ENCODE data around the gene KIF13A. TPM values are rescaled to one million over a fixed set of nuclear protein-coding genes. Genes with fewer than 3 reads are reported as not detected.

KIF13A gene
- total RNA-seq, 1 experiment from 2014 or later: 14.1 TPM

DNA sequence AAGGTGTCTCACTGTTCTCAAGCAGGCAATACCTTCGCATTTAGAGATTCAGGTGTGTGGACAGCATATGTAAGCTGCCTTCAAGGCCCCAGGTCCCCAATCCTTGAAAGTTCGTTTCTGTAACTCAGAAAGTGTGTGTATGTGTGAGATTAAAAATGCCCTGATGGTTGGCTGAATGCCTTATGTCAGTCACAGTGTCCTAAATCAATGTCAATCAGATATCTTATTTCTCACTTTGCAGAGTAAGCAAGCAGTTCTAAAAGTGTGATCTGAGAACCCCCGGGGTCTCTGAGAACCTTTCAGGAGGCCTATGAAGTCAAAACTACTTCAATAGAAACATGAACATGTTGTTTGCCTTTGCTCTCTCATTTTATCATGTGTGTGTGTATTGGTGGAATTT, 157.5 kb downstream of the KIF13A start:
- no peaks in the 10 kb centered on the region for H3K4me1 Mint-ChIP-seq (ENCODE audit: low read depth, unreplicated experiment)
- TF ChIP-seq, protein P1, sequence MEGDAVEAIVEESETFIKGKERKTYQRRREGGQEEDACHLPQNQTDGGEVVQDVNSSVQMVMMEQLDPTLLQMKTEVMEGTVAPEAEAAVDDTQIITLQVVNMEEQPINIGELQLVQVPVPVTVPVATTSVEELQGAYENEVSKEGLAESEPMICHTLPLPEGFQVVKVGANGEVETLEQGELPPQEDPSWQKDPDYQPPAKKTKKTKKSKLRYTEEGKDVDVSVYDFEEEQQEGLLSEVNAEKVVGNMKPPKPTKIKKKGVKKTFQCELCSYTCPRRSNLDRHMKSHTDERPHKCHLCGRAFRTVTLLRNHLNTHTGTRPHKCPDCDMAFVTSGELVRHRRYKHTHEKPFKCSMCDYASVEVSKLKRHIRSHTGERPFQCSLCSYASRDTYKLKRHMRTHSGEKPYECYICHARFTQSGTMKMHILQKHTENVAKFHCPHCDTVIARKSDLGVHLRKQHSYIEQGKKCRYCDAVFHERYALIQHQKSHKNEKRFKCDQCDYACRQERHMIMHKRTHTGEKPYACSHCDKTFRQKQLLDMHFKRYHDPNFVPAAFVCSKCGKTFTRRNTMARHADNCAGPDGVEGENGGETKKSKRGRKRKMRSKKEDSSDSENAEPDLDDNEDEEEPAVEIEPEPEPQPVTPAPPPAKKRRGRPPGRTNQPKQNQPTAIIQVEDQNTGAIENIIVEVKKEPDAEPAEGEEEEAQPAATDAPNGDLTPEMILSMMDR (IDR thresholded peaks at IDR 0.05; ENCODE audit: unreplicated experiment): no peak
- DNase-seq: no peak
- H3K9me3 Mint-ChIP-seq (ENCODE audit: low read depth, unreplicated experiment): no peaks in the 10 kb centered on the region
- H3K4me3 Mint-ChIP-seq (ENCODE audit: low read depth, unreplicated experiment): no peak overlapping the region
- no peak overlapping the region for H3K27ac Mint-ChIP-seq (ENCODE audit: unreplicated experiment)
- intact Hi-C loops (cut with micrococcal nuclease; ENCODE audit: unreplicated experiment): no loop called here
- H3K27me3 Mint-ChIP-seq (ENCODE audit: unreplicated experiment): no peaks in the 10 kb centered on the region
- no peaks in the 10 kb centered on the region for H3K36me3 Mint-ChIP-seq (ENCODE audit: insufficient read depth, unreplicated experiment)
- CTCF ChIA-PET: no interaction called here
- BruUV-seq (replicated peaks): no TSS peak

DNA sequence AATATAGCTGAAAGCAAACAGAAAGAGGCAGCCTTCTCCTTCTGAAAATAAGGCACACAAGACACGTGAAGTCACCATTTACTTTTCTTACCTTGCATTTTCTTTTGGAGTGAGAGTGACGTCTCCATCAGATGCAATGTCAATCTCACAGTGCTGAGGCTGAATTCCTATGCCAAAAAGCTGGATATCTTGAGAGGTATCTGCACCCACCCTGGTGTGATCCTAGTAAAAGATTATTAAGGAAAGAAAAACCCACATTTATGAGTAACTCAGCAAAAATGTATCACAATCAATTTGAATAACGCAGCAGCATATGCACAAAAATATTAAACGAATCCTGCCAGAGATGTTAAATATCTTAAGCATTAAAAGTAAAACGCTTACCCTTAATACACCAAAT, 159.3 kb downstream of the KIF13A start:
- Mint-ChIP-seq H3K9me3 (ENCODE audit: low read depth, unreplicated experiment) (no peaks in the 10 kb centered on the region), H3K4me1 (ENCODE audit: low read depth, unreplicated experiment) (no peaks in the 10 kb centered on the region), H3K36me3 (ENCODE audit: insufficient read depth, unreplicated experiment) (no peaks in the 10 kb centered on the region), H3K27me3 (ENCODE audit: unreplicated experiment) (no peaks in the 10 kb centered on the region), H3K27ac (ENCODE audit: unreplicated experiment) (no peak overlapping the region), H3K4me3 (ENCODE audit: low read depth, unreplicated experiment) (no peak overlapping the region)
- no TSS peak for BruUV-seq (replicated peaks)
- intact Hi-C loops (cut with micrococcal nuclease; ENCODE audit: unreplicated experiment): no loop called here
- DNase-seq: no peak
- TF ChIP-seq, protein P1 (IDR thresholded peaks at IDR 0.05; ENCODE audit: unreplicated experiment): no peak
- CTCF ChIA-PET: no interaction called here

DNA sequence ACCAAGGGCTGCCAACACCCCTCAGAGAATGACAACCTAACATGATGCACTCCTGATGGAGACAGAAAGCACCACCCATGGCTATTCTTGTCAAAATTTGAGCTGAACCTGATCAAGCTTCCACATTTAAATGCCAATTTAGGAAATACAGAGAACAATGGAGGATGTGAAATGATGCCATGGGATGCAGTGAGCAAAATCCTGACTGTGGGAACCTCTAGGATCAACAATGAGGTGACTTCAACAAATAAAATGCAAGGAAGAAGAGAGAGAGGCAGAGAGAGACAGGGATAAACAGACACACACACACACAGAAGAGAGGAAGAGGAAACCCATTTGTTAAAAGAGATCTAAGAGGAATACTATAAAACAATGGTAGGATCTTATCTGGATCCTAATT, 161.1 kb downstream of the KIF13A start:
- TF ChIP-seq, protein P1 (IDR thresholded peaks at IDR 0.05; ENCODE audit: unreplicated experiment): no peak
- no peak overlapping the region for H3K27ac Mint-ChIP-seq (ENCODE audit: unreplicated experiment)
- intact Hi-C loops (cut with micrococcal nuclease; ENCODE audit: unreplicated experiment): no loop called here
- H3K27me3 Mint-ChIP-seq (ENCODE audit: unreplicated experiment): no peaks in the 10 kb centered on the region
- no peaks in the 10 kb centered on the region for H3K36me3 Mint-ChIP-seq (ENCODE audit: insufficient read depth, unreplicated experiment)
- H3K4me1 Mint-ChIP-seq (ENCODE audit: low read depth, unreplicated experiment): no peaks in the 10 kb centered on the region
- no peaks in the 10 kb centered on the region for H3K9me3 Mint-ChIP-seq (ENCODE audit: low read depth, unreplicated experiment)
- CTCF ChIA-PET: no interaction called here
- DNase-seq: no peak
- no TSS peak for BruUV-seq (replicated peaks)
- no peak overlapping the region for H3K4me3 Mint-ChIP-seq (ENCODE audit: low read depth, unreplicated experiment)

DNA sequence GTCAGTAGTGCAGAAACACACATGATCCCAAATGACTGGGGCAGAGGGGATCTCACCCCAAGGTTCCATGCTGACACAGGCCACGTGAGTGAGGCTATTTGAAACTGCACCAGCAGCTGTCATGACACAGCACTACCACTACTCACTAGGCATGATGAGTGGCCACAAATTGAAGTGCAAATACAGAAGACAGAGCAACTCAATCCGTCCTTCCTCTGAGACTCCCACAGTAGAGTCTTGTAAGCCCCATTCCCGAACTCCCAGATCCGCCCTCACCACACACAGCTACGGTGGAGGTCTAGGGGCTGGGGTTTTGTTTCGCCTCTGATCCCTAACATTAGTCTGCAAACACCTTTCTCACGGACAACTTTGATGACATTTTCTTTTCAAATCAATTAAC, 167.4 kb downstream of the KIF13A start:
- no TSS peak for BruUV-seq (replicated peaks)
- CTCF ChIA-PET: no interaction called here
- intact Hi-C loops (cut with micrococcal nuclease; ENCODE audit: unreplicated experiment): no loop called here
- H3K27ac Mint-ChIP-seq (ENCODE audit: unreplicated experiment): no peak overlapping the region
- H3K9me3 Mint-ChIP-seq (ENCODE audit: low read depth, unreplicated experiment): no peaks in the 10 kb centered on the region
- DNase-seq: no peak
- no peak overlapping the region for H3K4me3 Mint-ChIP-seq (ENCODE audit: low read depth, unreplicated experiment)
- no peaks in the 10 kb centered on the region for H3K36me3 Mint-ChIP-seq (ENCODE audit: insufficient read depth, unreplicated experiment)
- no peaks in the 10 kb centered on the region for H3K27me3 Mint-ChIP-seq (ENCODE audit: unreplicated experiment)
- H3K4me1 Mint-ChIP-seq (ENCODE audit: low read depth, unreplicated experiment): peaks cover 7% of the 10 kb centered on the region
- TF ChIP-seq, protein P1 (IDR thresholded peaks at IDR 0.05; ENCODE audit: unreplicated experiment): no peak

- Mint-ChIP-seq H3K9me3 (ENCODE audit: low read depth, unreplicated experiment) (no peaks in the 10 kb centered on the region), H3K27me3 (ENCODE audit: unreplicated experiment) (no peaks in the 10 kb centered on the region), H3K27ac (ENCODE audit: unreplicated experiment) (no peak overlapping the region), H3K4me1 (ENCODE audit: low read depth, unreplicated experiment) (peaks cover 7% of the 10 kb centered on the region), H3K4me3 (ENCODE audit: low read depth, unreplicated experiment) (no peak overlapping the region), H3K36me3 (ENCODE audit: insufficient read depth, unreplicated experiment) (no peaks in the 10 kb centered on the region)
- BruUV-seq (replicated peaks): no TSS peak
- intact Hi-C loops (cut with micrococcal nuclease; ENCODE audit: unreplicated experiment): no loop called here
- CTCF ChIA-PET: no interaction called here
- TF ChIP-seq, protein P1 (IDR thresholded peaks at IDR 0.05; ENCODE audit: unreplicated experiment): no peak
- DNase-seq: no peak
Observed at GRCh38 chr6:17817763-17818162, 169.7 kb downstream of the KIF13A start.

Data from Calu3 (cell line).